Liver (tissue), 9 donors: ENCODE data around the gene PHLDB3. TPM values are rescaled to one million over a fixed set of nuclear protein-coding genes. Genes with fewer than 3 reads are reported as not detected.

ENCODE experiments used
- DNase-seq: peaks from one replicate; pipeline ENCODE4 v3.0.0-alpha.2; 2017; ENCODE audit warnings: low spot score
- H3K27ac ChIP-seq, 2 donors: one replicate each; pipeline ENCODE4 v1.7.0; 2013; ENCODE audit warnings: inconsistent platforms in 2 of 2, low read length in 2 of 2, control low read depth in 1 of 2, low read depth in 1 of 2, mild to moderate bottlenecking in 1 of 2
- H3K27me3 ChIP-seq, 4 donors: one replicate each; pipeline versions ENCODE4 v1.6.1 to v1.7.0; 2013; ENCODE audit warnings: low read length in 3 of 4, inconsistent platforms in 1 of 4, mild to moderate bottlenecking in 1 of 4, moderate library complexity in 1 of 4; ENCODE audit not compliant: control insufficient read depth in 4 of 4, insufficient read depth in 4 of 4
- H3K36me3 ChIP-seq, 4 donors: one replicate each; pipeline versions ENCODE4 v1.6.1 to v1.7.0; 2013; ENCODE audit warnings: low read length in 3 of 4, mild to moderate bottlenecking in 3 of 4, low read depth in 1 of 4, moderate library complexity in 1 of 4; ENCODE audit not compliant: control insufficient read depth in 4 of 4, insufficient read depth in 3 of 4
- H3K4me1 ChIP-seq, 4 donors: one replicate each; pipeline versions ENCODE4 v1.6.1 to v1.7.0; 2013; ENCODE audit warnings: low read length in 3 of 4, mild to moderate bottlenecking in 3 of 4, moderate library complexity in 1 of 4; ENCODE audit not compliant: control insufficient read depth in 4 of 4, insufficient read depth in 4 of 4
- H3K4me3 ChIP-seq, 3 donors: one replicate each; pipeline versions ENCODE4 v1.6.1 to v1.7.0; 2013; ENCODE audit warnings: low read length in 3 of 3, control low read depth in 1 of 3, low read depth in 1 of 3, mild to moderate bottlenecking in 1 of 3
- H3K9ac ChIP-seq, 2 donors: one replicate each; pipeline ENCODE4 v1.7.0; 2013; ENCODE audit warnings: low read length in 2 of 2, mild to moderate bottlenecking in 2 of 2, moderate library complexity in 2 of 2, control low read depth in 1 of 2, low read depth in 1 of 2
- H3K9me3 ChIP-seq, 4 donors: one replicate each; pipeline versions ENCODE4 v1.6.1 to v1.7.0; 2013; ENCODE audit warnings: low read length in 3 of 4; ENCODE audit not compliant: control insufficient read depth in 4 of 4
- ATF3 ChIP-seq: IDR thresholded peaks from 2 replicates; pipeline ENCODE4 v1.6.1; 2016; ENCODE audit warnings: antibody characterized with exemption
- CTCF ChIP-seq: fragments of 150-350 bp; IDR thresholded peaks from 2 replicates; pipeline ENCODE4 v1.5.1; 2017; ENCODE audit warnings: improper control_type of control experiment, low read depth, low read length; ENCODE audit not compliant: missing input control
- EGR1 ChIP-seq, 2 donors: IDR thresholded peaks; 2 replicates each; pipeline ENCODE4 v1.6.1; 2016 to 2018; ENCODE audit warnings: antibody characterized with exemption in 2 of 2, low read depth in 2 of 2
- FOXA1 ChIP-seq: IDR thresholded peaks from 2 replicates; pipeline ENCODE4 v1.6.1; 2016; ENCODE audit warnings: antibody characterized with exemption
- FOXA2 ChIP-seq: IDR thresholded peaks from 2 replicates; pipeline ENCODE4 v1.6.1; 2016; ENCODE audit warnings: antibody characterized with exemption
- GABPA ChIP-seq, 2 donors: IDR thresholded peaks in 1 of 2; conservative IDR thresholded peaks in 1 of 2; 2 replicates each; pipeline ENCODE4 v1.6.1; 2016; ENCODE audit warnings: antibody characterized with exemption in 2 of 2, mild to moderate bottlenecking in 1 of 2, moderate library complexity in 1 of 2
- HNF4A ChIP-seq, 2 donors: conservative IDR thresholded peaks; 2 replicates each; pipeline ENCODE4 v1.6.1; 2016; ENCODE audit warnings: antibody characterized with exemption in 2 of 2, mild to moderate bottlenecking in 2 of 2
- HNF4G ChIP-seq: IDR thresholded peaks from 2 replicates; pipeline ENCODE4 v1.6.1; 2016; ENCODE audit warnings: antibody characterized with exemption
- JUND ChIP-seq, 2 donors: IDR thresholded peaks; 2 replicates each; pipeline ENCODE4 v1.6.1; 2016; ENCODE audit warnings: antibody characterized with exemption in 2 of 2
- MAX ChIP-seq: IDR thresholded peaks from 2 replicates; pipeline ENCODE4 v1.6.1; 2016; ENCODE audit warnings: antibody characterized with exemption
- NR2F2 ChIP-seq: IDR thresholded peaks from 2 replicates; pipeline ENCODE4 v1.6.1; 2016; ENCODE audit warnings: antibody characterized with exemption
- RAD21 ChIP-seq, 2 donors: IDR thresholded peaks; 2 replicates each; pipeline ENCODE4 v1.6.1; 2016; ENCODE audit warnings: antibody characterized with exemption in 2 of 2, mild to moderate bottlenecking in 2 of 2
- REST ChIP-seq: IDR thresholded peaks from 2 replicates; pipeline ENCODE4 v1.6.1; 2016; ENCODE audit warnings: antibody characterized with exemption, mild to moderate bottlenecking
- RXRA ChIP-seq, 2 donors: IDR thresholded peaks; 2 replicates each; pipeline ENCODE4 v1.6.1; 2017 to 2018; ENCODE audit warnings: antibody characterized with exemption in 2 of 2, mild to moderate bottlenecking in 1 of 2
- SP1 ChIP-seq: IDR thresholded peaks from 2 replicates; pipeline ENCODE4 v1.6.1; 2018; ENCODE audit warnings: antibody characterized with exemption, mild to moderate bottlenecking
- TAF1 ChIP-seq: conservative IDR thresholded peaks from 2 replicates; pipeline ENCODE4 v1.6.1; 2016; ENCODE audit warnings: antibody characterized with exemption, mild to moderate bottlenecking
- YY1 ChIP-seq: IDR thresholded peaks from 2 replicates; pipeline ENCODE4 v1.6.1; 2016; ENCODE audit warnings: antibody characterized with exemption, mild to moderate bottlenecking
- ZBTB33 ChIP-seq: IDR thresholded peaks from 2 replicates; pipeline ENCODE4 v1.6.1; 2016; ENCODE audit warnings: antibody characterized with exemption
- WGBS: extraction: QIAGEN DNeasy Blood & Tissue Kit; methylation state at CpG from one replicate; pipeline ENCODE4 v1.1.7; 2013; 5-methylcytosine and 5-hydroxymethylcytosine counted together
- polyA plus RNA-seq, 2 donors: library from polyadenylated mRNA; stranded (reverse) in 1 of 2; unstranded in 1 of 2; fragments of 200-250 nt in 1 of 2; fragments of >200 nt in 1 of 2; fragmentation: Nextera tagmentation in 1 of 2; extraction: Ambion mirVana in 1 of 2; gene quantifications; one replicate each; pipeline versions ENCODE4 v1.2.1 to v1.2.3, GENCODE V29; 2013 to 2015
- total RNA-seq, 2 donors: library from RNA; depleted of rRNA; stranded (reverse); fragments of >200 nt; gene quantifications; one replicate each; pipeline ENCODE4 v1.2.3, GENCODE V29; 2014
- donor health status: healthy.
- donor health status: healthy.
- donor health status: healthy.
- donor health status: healthy.
- donor health status: healthy.

PHLDB3 gene
- total and polyA plus RNA-seq, 4 donors: 10.6 to 18.2 (median 11.7) TPM

GRCh38 chr19:43533546-43534304, 29.2 kb upstream of the PHLDB3 start:
- TF ChIP-seq EGR1 (IDR thresholded peaks at IDR 0.05; ENCODE audit: low read depth in 2 of 2) (peak; percentile 55 to 71), HNF4A (conservative IDR thresholded peaks at IDR 0.05) (peak; percentile 24 to 54), NR2F2 (no peak), REST (peak; percentile 67), SP1 (peak; percentile 89), RXRA (IDR thresholded peaks at IDR 0.05) (peak; percentile 53 to 58), HNF4G (no peak), JUND (IDR thresholded peaks at IDR 0.05) (peak in 1 of 2 donors; percentile 50), RAD21 (IDR thresholded peaks at IDR 0.05) (no peak), CTCF (no peak), ZBTB33 (peak; percentile 31), FOXA2 (no peak), MAX (no peak), FOXA1 (no peak), ATF3 (peak; percentile 86), YY1 (peak; percentile 52), GABPA (IDR thresholded peaks at IDR 0.05 in 1 of 2, conservative IDR thresholded peaks at IDR 0.05 in 1 of 2) (no peak), TAF1 (no peak)
- Histone ChIP-seq H3K27ac (peak overlapping the region; percentile 92 to 98), H3K36me3 (peaks cover 0 to 2% (median 0%) of the 10 kb centered on the region in 4 donors), H3K4me3 (peak overlapping the region; percentile 57 to 84 (median 68)), H3K4me1 (peaks cover 1 to 22% (median 15%) of the 10 kb centered on the region in 4 donors), H3K9me3 (no peaks in the 10 kb centered on the region), H3K9ac (peak overlapping the region in 1 of 2 donors; percentile 69), H3K27me3 (no peaks in the 10 kb centered on the region)
- peak; percentile 93 for DNase-seq
- 1% methylated on average over 41 of the region's 41 CpGs for WGBS
